ENCODE measurements around the gene CENPP. TPM values are rescaled to one million over a fixed set of nuclear protein-coding genes. Genes with fewer than 3 reads are reported as not detected.

The CENPP gene
- total RNA-seq, 1 donor from 2014 or later, result 5.4 TPM

- Histone ChIP-seq H3K4me3 (no peak overlapping the region), H3K27ac (replicated peaks) (no peak overlapping the region), H3K36me3 (no peaks in the 10 kb centered on the region), H3K9me3 (replicated peaks) (no peaks in the 10 kb centered on the region), H3K4me1 (no peaks in the 10 kb centered on the region), H3K27me3 (ENCODE audit: low read depth) (no peaks in the 10 kb centered on the region)
- no peak for TF ChIP-seq CTCF (IDR thresholded peaks at IDR 0.05; ENCODE audit: borderline replicate concordance)
- DNase-seq, result no peak
- intact Hi-C loops (cut with micrococcal nuclease), result no loop called here
These were observed 225.0 kb downstream of the CENPP start for GRCh38 chr9:92550765-92551164.

DNA sequence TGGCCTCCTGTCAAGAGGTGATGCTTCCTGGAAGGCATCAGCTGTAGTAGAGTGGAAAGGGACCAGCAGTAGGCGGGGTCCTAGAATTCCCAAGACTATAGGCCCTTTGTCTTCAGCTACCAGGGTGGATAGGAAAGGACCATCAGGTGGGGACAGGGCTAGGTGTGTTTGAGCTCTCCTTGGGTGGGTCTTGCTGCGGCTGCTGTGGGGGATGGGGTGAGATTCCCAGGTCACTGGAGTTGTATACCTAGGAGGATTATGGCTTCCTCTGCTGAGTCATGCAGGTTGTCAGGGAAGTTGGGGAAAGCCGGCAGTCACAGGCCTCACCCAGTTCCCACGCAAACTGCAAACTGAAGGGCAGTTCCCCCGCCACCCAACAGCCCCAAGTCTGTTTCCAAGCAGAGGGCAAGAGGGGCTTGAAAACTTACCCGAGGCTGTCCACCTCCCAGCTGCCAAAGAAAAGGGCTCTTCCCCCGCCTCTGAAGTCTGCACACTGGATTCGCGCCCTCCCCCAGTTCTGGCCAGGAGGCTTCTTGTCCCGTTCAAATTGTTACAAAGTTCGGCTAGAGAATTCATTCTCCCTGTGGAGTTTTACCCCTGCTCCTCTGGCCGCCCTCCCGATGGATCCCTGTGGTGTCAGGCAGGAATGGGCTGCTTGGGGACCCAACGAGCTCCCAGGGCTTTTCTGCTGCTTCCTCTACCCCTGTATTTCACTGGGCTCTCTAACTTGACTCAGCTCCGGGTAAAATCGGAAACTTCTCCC lies 233.0 kb downstream of the CENPP start:
- H3K9me3 ChIP-seq (replicated peaks), result no peaks in the 10 kb centered on the region
- H3K4me3 ChIP-seq, result no peak overlapping the region
- TF ChIP-seq CTCF (IDR thresholded peaks at IDR 0.05; ENCODE audit: borderline replicate concordance), result no peak
- peak; percentile 25 for DNase-seq
- peaks cover 7% of the 10 kb centered on the region for H3K4me1 ChIP-seq
- intact Hi-C loops (cut with micrococcal nuclease), result no loop called here
- H3K27ac ChIP-seq (replicated peaks), result peak overlapping the region; percentile 36
- H3K36me3 ChIP-seq, result no peaks in the 10 kb centered on the region
- H3K27me3 ChIP-seq (ENCODE audit: low read depth), result no peaks in the 10 kb centered on the region

DNA sequence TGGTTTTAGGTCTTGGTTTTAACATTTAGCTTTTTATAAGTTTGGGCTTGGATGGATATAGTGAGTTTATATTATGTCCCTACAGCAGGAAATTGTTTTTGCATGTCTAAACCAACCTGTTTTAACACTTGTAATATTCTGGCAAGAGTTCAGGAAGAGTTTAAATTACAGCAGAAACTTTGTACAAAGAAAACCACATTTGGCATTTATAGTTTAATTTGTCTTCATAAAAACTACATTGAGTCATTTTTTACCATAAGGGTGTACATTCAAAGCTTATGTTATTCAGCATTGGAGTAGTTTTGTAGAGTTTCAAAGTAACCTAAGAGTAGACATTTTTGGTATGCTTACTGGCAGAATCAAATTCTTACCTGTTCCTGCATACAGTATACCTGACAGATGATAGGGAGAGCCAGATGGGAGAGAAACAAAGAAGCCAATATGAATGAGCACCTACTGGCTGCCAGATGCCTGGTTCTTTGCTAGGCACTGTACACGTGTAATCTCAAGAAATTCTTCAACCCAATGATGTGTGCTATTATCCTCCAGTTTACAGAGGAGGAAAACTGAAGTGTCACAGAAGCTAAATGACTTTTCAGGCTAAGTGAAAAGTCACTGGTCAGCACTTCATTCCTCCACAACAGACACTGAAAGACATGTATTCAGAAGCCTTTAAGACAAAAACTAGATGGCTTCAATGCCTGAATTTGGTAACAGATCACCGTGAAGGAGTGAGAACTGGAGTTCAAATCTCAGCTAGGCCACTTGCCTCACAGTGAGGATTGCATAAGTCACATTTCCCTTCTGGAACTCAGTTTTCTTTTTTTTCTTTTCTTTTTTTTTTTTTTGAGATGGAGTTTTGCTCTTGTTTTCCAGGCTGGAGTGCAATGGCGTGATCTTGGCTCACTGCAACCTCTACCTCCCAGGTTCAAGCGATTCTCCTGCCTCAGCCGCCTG lies 235.9 kb downstream of the CENPP start:
- intact Hi-C loops (cut with micrococcal nuclease), result no loop called here
- Histone ChIP-seq H3K27me3 (ENCODE audit: low read depth) (no peaks in the 10 kb centered on the region), H3K36me3 (no peaks in the 10 kb centered on the region), H3K27ac (replicated peaks) (no peak overlapping the region), H3K9me3 (replicated peaks) (peaks cover 8% of the 10 kb centered on the region), H3K4me1 (peaks cover 7% of the 10 kb centered on the region), H3K4me3 (no peak overlapping the region)
- no peak for DNase-seq
- no peak for TF ChIP-seq CTCF (IDR thresholded peaks at IDR 0.05; ENCODE audit: borderline replicate concordance)

- TF ChIP-seq CTCF (IDR thresholded peaks at IDR 0.05; ENCODE audit: borderline replicate concordance), result no peak
- Histone ChIP-seq H3K9me3 (replicated peaks) (peaks cover 13% of the 10 kb centered on the region), H3K4me1 (peaks cover 7% of the 10 kb centered on the region), H3K36me3 (no peaks in the 10 kb centered on the region), H3K27me3 (ENCODE audit: low read depth) (no peaks in the 10 kb centered on the region), H3K4me3 (no peak overlapping the region), H3K27ac (replicated peaks) (no peak overlapping the region)
- no peak for DNase-seq
- intact Hi-C loops (cut with micrococcal nuclease), result no loop called here
These were observed 236.8 kb downstream of the CENPP start for GRCh38 chr9:92562461-92562967.

Measured in left ventricle myocardium inferior (tissue), 1 donor.